Hematopoietic multipotent progenitor cell treated with erythropoietin and hydrocortisone succinate and interleukin-3 and kit ligand, for 15 days (in vitro differentiated cells): Measurements from ENCODE around the gene PSMD5.

Experiments used
- DNase-seq: peaks from one replicate; pipeline ENCODE4 v3.0.0-alpha.2; 2015; ENCODE audit warnings: low spot score

PSMD5 gene

DNA sequence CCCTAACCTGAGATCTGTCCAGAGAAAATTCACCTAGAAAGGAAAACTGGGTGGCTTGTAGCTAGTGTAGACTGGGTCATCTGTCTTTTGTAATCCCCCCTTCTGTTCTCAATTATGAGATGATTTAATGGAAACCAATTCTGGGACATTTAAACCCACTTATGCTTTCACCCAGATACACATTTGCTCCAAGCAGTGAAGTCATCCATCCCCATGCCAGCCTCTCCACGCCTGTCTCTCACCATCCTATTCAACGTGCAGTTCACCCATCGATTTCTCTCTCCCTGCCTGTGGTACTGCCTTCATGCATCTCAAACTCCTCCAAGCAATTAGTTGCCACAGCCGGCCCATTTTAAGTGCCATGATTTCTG lies 32.5 kb upstream of the PSMD5 start:
- DNase-seq = no peak

DNA sequence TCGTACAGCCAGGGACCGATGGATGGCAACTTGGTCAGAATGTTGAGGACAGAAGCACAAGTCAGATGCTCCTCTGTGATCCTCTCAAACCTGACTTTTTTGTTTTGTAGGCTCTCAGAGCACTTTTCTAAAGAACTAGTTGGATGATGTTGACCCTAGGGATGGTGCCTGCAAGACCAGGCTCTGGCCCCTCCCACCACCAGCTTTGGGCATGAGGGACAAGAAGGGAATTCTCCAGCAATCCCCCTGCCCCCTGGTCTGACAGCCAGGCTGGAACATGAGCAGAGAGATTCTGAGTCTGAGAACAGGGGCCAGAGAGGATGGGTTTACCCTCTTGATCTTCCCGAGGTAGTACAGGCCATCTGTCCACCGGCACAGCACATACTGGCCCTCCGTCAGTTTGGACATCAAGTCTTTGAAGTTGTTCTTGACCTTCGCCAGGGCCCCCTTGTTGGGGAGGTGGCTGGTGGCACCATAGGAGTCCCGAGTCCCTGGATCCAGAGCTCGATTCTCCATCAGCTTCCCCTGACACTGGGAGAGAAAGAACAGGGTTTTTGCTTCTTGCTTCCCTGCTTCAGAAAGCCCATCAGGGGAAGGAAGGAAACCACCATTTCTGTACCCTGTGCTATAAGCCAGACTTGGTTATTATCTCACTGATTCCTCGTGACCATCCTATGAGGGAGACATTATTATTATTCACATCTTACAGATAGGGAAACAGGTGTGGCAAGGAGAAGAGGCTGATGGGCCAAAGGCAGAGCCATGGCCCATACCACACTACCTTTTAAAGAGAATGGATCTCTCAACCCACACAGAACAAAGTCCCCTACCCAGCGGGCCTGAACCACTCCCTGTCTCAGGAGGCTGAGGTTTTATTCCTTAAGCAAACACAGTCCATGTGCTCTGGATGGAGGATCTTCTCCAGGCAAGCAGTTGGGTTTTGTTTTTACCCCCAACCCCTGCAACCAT lies 31.8 kb upstream of the PSMD5 start:
- DNase-seq = no peak

DNA sequence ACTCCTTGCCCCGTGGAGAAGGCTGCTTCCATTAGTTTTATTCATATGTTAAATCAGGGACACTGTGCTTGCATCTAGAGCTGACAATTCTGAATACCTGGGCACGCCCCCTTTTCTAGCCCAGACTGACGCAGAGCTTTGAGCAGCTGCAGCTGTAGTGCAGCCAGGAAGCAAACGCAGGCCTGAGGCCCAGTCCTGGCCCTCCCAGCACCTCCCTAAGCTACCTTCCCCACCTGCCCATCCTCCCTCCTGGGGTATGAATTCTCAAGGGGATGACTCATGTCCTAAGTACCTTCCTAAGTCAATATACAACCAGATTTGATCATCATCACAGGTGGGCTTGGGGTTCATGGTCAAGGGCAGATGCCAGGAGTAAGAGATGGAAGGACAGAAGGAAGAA lies 30.8 kb upstream of the PSMD5 start:
- no peak for DNase-seq

DNA sequence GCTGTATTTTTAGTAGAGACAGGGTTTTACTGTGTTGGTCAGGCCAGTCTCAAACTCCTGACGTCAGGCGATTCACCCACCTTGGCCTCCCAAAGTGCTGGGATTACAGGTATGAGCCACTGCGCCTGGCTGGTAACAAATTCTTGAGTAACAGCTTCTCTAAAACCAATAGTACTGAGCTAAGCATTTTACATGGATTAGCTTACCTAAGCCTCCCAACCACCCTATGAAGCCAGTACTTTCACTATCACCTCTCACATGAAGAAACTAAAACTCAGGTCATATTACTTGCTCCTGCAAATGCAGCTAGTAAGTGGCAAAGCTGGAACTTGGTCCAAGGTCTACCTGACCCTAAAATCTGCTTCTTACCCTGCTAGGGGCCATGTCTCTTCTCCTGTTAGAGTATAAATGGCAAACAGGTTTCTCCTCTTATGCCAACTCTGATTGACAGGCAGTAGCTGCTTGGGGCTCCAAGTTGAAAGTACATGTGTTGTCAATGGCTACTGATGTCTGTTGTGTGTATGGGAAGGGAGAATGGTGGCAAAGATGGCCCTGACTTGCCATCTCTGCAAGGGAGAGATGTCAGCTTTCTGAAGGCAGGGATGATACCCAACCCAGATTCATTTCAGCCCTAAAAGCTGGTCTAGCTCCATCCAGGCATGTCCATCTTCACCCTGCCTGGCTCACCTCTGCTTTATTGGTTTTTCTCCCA lies 30.2 kb upstream of the PSMD5 start:
- DNase-seq = no peak

DNA sequence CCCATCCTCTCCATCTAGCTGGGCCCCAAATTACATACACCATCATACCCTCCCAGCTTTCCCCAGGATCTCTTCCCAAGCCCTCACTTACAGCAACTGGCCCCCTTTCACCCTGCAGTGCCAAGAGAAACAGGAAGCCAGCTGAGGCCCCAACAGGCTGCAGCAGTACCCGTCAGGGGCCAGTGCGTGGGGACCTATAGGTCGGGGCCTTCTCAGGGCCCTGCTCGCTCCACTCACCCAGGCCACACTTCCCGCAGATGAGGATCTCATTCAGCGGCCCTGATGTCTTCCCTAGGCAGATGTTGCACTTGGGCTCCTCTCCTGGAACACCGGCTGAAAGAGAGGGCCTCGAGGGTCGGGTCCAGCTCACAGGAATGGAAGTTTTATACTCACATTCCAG lies 27.5 kb upstream of the PSMD5 start:
- no peak for DNase-seq

DNA sequence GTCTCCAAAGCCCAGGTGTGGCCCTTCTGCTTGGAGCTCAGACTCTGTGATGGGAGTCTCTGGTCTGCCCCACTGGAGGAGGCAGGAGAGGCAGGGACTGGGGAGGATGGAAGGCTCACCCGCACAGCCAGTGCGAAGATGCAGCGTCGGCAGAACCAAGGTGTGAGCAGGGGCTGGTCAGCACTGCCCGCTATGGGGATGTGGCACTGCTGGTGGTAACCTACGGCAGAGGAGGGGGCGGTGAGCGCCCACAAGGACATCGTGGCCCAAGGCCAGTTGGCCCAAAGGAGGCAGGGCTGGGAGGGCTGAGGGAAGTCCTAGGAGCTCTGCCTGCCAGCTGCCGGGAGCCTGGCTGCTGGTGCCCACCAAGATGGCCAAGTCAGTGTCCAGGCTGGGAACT lies 27.0 kb upstream of the PSMD5 start:
- DNase-seq = no peak

DNA sequence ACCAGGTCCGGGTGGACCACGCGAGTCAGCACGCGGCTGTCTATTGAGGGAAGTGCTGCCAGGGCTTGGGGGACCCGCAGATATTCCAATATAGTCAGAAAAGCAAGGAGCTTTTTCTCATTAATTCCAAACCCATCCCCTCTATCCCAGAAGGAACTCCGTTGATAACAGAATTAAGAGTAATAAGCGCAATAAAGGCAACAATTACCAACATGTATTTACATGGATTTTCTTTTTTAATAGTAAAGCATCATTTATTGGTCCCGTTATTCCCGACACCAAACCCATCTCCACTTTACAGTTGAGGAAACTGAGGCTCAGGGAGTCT lies 26.6 kb upstream of the PSMD5 start:
- no peak for DNase-seq

DNA sequence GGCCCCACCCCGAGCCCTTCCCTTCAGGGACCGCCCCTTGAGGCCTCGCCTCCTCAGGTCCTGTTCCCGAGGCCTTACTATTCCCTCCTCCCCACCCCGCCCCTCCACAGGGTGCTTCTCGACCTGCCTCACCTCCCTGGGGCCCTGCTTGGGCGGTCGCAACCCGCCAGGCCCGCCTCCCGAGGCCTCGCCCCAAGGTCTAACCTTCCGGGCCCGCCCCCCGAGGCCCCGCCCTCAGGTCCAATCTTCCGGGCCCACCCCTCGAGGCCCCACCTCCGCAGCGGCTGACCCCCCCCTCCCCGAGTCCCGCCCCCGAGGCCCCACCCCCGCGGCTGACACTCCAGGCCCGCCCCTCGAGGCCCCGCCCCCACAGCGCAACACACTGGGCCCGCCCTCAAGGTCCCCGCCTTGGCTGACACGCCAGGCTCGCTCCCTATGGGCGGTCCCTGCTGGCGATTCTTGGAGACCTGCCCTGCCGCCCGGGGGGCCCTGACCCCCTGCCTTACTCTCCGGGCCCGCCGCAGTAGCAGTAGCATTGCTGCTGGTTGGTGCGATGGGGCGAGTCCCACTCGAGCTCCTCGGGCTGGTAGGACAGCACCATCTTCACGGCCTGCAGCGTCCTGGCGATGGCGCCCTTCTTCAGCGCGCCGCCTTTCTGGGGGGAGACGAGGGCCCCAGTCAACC lies 26.1 kb upstream of the PSMD5 start:
- DNase-seq = peak; percentile 97

DNA sequence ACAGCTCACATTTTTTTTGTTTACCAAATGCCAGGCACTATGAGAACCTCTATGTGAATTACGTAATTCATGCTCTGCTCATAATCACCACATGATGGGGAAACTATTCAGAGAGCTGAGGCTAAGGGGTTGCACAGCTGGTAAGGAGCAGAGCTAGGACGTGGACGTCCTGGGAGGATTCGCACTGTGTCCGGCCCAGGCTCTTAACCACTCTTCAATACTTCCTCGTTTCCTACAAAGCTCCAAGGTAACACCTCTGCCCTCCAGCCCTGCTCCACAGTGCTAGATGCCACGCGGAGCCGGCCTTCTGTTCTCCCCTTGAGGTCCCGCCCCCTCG lies 25.6 kb upstream of the PSMD5 start:
- DNase-seq = no peak

DNA sequence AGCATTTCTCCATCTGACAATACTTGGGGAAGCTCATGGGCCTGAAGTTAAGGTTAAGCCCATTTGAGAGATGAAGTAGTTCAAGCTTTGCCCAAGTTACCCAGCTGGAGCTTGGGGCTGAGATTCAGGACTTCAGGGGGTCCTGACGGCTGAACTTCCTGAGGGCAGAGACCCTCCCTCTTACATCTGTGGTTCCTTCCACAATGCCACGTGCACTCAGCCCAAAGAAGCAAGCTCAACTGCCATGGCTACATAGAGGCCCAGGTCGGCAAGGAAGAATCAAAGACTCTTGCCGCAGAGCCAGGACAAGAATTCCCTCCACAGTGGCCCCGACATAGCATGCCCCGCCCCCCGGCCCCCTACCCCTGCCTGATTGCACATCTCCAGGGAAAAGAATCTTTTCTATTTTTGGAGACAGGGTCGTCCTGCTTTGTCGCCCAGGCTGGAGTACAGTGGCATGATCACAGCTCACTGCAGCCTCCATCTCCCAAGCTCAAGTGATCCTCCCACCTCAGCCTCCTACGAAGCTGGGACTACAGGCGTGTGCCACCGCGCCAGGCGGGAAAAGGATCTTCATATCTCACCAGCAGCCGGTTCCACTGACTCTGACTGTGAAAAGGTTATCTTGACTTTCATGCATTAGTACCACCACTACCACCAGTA lies 25.1 kb upstream of the PSMD5 start:
- no peak for DNase-seq

DNA sequence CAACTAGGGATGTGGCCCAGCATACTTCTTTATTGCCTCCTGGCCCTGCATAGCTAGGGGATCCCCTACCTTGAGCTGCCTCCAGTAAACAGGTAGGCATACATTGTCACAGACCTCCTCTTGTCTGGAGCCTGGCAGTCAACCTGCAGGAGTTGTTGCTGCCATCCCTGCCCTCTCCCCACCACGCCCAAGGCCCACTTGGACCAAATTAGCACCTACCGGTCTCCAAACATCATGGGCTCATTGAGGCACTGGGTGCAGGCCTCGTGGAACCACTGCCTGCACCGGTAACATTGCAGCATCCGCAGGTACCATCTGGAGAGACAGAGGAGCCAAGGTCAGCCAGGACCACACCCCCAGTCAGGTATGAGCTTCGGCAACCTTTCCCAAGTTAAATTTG lies 23.9 kb upstream of the PSMD5 start:
- DNase-seq = no peak

DNA sequence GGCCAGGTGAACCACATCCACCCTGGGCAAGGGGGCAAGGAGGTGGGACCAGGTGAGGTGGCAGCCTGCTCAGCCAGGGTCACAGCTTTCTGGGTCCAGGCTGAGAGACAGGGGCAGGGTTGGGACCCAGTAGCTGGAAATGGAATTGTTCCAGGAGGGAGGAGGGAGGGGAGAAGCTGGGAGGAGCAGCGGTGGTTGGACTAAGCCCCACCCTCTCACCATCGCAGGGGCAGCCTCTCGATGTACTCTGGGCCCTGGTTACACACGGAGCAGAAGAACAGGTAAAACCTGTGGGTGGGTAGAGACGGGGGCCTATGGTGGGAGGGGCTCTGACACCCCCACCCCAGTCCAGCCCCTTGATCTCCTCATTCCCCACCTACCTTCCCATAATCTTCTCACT lies 23.1 kb upstream of the PSMD5 start:
- no peak for DNase-seq

DNA sequence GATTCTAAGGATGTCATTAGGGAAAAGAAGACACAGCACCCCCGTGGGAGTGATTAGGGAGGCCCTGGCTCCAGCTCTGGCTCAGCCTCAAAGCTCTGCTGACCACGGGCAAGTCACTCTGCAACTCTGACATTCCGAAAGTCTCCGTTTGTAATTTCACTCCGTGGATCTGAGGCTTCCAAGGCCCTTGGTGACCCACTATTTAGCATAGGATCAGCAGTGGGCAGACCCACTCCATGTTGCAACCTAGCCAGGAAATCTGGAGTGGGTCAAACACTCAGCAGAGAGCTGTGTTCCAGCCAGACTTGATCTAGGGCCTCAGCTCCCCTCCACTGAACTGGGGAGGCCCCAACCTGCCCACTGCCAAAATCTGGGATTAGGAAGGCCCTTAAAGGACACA lies 22.5 kb upstream of the PSMD5 start:
- DNase-seq = no peak

DNA sequence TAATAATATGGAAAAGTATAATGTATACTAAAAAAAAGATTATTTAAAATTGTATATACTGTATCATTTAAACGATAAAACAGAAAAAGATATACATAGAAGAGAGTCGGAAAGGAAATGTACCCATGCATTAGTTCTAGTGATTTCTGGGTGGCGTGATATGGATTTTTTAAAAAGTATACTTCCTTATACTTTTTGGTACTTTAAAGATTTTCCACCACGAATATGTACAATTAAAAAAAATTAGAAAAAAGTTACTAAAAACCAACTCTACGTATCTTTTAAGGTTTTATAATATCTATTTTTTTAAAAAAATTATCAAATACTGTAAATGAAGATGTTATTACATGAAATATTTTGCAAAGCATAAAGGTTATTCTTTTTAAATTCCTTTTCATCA lies 22.0 kb upstream of the PSMD5 start:
- no peak for DNase-seq

DNA sequence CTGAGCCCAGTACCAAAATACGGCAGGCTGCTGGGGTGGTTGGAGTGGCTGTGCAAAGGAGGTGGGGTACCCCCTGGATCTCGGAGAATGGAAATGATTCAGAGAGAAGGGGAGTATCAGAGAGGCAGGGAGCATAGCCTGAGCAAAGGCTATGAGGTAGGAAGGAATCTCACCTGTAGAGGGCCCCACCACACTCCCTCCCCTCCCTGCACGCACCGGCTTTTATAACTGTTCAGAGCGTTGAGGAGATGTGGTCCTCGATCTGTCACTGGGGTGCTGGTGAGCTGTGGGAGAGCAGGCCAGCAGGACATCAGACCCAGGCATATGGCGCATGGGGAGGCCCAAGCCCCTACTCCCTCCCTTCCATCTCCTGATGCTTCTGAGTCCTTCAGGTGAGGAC lies 21.1 kb upstream of the PSMD5 start:
- DNase-seq = no peak

DNA sequence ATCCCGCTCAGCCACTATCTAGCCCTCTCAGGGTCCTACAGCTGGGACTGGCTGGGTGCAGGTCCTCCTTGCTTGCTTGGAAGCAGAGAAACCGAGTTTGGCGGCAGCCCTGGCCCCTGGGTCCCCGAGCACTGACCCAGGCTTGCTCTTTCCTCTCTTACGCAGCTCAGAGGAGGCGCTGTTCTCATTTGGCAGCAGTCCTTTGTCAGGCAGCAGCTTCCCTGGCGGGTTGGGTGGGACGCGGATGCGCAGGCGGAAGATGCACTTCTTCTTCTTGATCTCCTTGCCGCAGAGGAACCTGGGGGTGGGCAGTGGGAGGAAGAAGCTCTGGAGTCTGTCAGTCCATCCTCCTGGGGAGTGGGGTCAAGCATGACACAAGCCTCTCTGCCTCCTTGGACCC lies 19.7 kb upstream of the PSMD5 start:
- no peak for DNase-seq

DNA sequence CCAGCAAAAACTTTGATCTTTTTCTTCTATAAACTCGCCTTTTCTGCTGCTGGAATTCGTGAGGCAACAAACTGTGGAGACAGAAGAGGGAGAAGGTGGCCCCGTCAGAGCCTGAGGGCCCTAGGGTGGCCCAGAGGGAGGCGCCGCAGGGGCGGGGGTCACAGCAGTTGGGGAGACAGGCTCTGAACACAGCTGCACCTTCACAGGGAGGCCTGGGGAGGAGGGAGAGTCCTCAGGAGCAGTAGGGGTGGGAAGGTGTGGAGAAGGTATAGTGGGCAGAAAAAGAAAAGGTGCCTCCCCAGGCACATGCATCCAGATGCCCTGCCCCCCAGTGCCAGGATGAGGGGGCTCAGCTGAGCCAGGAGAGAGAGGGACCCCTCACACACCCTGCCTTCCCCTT lies 19.2 kb upstream of the PSMD5 start:
- DNase-seq = no peak

DNA sequence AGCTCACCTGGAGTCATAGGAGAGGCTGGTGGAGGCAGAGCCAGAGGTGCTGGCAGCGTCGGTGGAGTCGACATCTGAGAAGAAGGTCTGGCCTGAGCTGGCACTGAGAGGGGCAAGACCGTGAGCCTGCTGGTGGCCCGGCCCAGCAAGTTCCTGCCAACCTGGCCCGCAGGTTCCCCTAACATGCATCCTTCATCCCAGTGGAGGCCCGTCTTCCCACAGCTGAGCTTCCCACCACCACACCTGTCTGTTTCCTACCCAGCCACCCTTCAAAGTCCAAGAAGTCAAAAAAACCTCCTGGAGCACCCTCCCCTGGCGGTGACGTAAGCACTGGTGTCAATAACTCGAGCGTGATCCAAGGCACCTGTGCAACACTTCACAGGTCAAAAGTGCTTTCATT lies 17.4 kb upstream of the PSMD5 start:
- DNase-seq = no peak

DNA sequence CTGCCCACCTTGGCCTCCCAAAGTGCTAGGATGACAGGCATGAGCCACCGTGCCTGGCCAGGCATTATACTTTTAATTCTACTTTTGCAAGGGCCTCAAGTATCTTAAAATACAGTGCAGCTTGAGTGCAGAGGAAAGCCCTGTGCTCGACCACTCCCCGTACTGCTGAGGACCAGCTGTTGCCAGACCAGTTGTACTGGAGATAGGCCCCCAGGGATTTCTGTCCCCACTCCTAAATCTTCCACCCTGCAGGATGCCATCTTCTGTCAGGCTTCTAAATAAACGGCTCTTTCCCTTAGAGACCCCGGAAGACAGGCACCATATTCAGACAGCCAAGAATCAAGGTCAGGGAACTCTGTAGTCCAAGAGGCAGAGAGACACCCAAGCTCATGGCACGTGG lies 16.6 kb upstream of the PSMD5 start:
- DNase-seq = no peak

DNA sequence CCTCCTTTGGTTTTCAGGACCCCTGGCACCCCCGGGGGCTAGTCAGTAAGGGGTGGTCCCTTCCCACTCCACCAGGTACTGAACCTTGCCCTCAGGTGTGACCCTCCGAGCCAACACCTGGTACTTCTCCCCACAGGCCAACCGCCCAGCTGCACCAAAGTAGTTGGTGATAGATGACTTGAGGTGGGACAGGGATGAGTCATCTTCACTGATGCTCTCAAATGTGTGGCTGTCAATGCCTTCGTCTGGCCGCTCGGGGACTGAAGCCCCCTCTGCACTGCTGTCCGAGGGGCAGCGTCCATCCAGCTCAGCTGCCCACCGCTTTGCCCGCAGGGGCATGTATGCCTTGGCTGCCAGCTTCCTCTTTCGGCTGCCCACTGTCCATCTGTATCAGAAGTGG lies 15.2 kb upstream of the PSMD5 start:
- no peak for DNase-seq

DNA sequence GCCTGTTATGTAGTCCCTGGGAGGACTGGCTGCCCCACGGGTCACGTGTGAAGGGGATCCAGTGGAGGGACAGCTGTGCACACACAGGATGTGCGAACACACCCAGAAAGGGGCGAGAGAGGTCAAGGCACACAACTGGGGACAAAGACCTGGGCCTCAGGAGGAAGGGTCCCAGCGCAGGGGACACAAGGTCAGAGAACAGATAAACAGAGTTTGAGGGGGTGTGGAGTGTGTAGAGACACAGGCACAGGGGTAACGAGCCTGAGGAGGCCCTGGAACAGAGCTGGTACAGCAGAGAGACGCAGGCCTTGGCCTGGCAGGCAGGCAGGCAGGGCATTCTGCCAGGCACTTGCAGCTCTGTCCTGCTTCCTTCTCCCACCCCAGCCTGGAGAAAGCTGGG lies 14.8 kb upstream of the PSMD5 start:
- no peak for DNase-seq

DNA sequence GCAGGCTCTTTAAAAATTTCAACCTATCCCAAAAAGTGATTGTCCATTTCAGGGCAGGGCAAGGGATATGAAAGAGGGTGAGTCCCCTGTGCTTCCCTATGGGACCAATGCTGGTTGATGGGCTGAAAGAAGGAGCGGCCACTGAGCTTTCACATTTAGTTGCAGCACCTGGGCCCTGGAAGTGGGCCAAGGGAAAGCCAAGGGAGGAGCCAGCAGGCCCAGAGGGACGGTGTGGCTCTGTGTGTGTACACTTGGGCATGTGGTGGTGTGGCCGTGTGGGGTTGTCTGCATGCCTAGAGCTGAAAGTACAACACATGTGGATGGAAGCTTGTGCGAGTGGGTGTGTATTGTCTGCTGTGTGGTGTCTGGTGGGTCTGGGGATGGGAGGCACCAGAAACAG lies 14.0 kb upstream of the PSMD5 start:
- DNase-seq = no peak
